IMR-90 (cell line): ENCODE data around the gene BATF2.

Experiments used
- BHLHE40 ChIP-seq: fragments of 150-350 bp; IDR thresholded peaks from 2 replicates; pipeline ENCODE4 v1.6.1; 2016; ENCODE audit warnings: mild to moderate bottlenecking, low read depth, low read length
- CEBPB ChIP-seq: IDR thresholded peaks from 2 replicates; pipeline ENCODE4 v1.6.1; 2012; ENCODE audit warnings: low read depth, low read length, improper control_type of control experiment
- CTCF ChIP-seq: conservative IDR thresholded peaks from 2 replicates; pipeline ENCODE4 v1.5.1; 2012; ENCODE audit warnings: mild to moderate bottlenecking, low read depth, low read length, improper control_type of control experiment
- FOS ChIP-seq: fragments of 150-350 bp; IDR thresholded peaks from 2 replicates; pipeline ENCODE4 v1.6.1; 2016; ENCODE audit warnings: low read depth, low read length
- MAFK ChIP-seq: IDR thresholded peaks from 2 replicates; pipeline ENCODE4 v1.6.1; 2012; ENCODE audit warnings: low read depth, low read length, improper control_type of control experiment
- MAZ ChIP-seq: IDR thresholded peaks from 2 replicates; pipeline ENCODE4 v1.6.1; 2012; ENCODE audit warnings: low read depth, mild to moderate bottlenecking, low read length, improper control_type of control experiment, moderate library complexity, borderline replicate concordance
- MXI1 ChIP-seq: IDR thresholded peaks from 2 replicates; pipeline ENCODE4 v1.6.1; 2012; ENCODE audit warnings: low read depth, mild to moderate bottlenecking, low read length, moderate library complexity, borderline replicate concordance
- NFE2L2 ChIP-seq: fragments of 150-350 bp; IDR thresholded peaks from 2 replicates; pipeline ENCODE4 v1.6.1; 2016; ENCODE audit warnings: low read depth, mild to moderate bottlenecking, low read length
- POLR2A ChIP-seq: IDR thresholded peaks from 2 replicates; pipeline ENCODE4 v1.6.1; 2012; ENCODE audit warnings: mild to moderate bottlenecking, low read depth, low read length
- RAD21 ChIP-seq: IDR thresholded peaks from 2 replicates; pipeline ENCODE4 v1.6.1; 2012; ENCODE audit warnings: low read length, improper control_type of control experiment
- RCOR1 ChIP-seq: IDR thresholded peaks from 2 replicates; pipeline ENCODE4 v1.6.1; 2012; ENCODE audit warnings: mild to moderate bottlenecking, low read length, improper control_type of control experiment; ENCODE audit not compliant: insufficient replicate concordance
- RFX5 ChIP-seq: IDR thresholded peaks from 2 replicates; pipeline ENCODE4 v1.8.0; 2012; ENCODE audit warnings: low read depth, mild to moderate bottlenecking, low read length, moderate library complexity
- SMC3 ChIP-seq: fragments of 150-350 bp; IDR thresholded peaks from 2 replicates; pipeline ENCODE4 v1.6.1; 2016; ENCODE audit warnings: low read depth, mild to moderate bottlenecking, antibody characterized with exemption, low read length, moderate library complexity
- USF2 ChIP-seq: fragments of 150-350 bp; IDR thresholded peaks from 2 replicates; pipeline ENCODE4 v1.6.1; 2017; ENCODE audit warnings: mild to moderate bottlenecking, antibody characterized with exemption, low read length, low read depth

GRCh38 chr11:65043881-65044501 lies 47.2 kb upstream of the BATF2 start:
- no peak for TF ChIP-seq MAFK
- no peak for TF ChIP-seq NFE2L2
- no peak for TF ChIP-seq POLR2A
- TF ChIP-seq CTCF = no peak
- no peak for TF ChIP-seq RAD21
- no peak for TF ChIP-seq BHLHE40
- TF ChIP-seq RCOR1 = no peak
- TF ChIP-seq CEBPB = no peak
- no peak for TF ChIP-seq MAZ
- no peak for TF ChIP-seq SMC3
- no peak for TF ChIP-seq MXI1
- TF ChIP-seq FOS = no peak
- TF ChIP-seq RFX5 = no peak
- TF ChIP-seq USF2 = no peak
